HCT116 (cell line): Measurements from ENCODE around the gene DPEP3. TPM values are rescaled to one million over a fixed set of nuclear protein-coding genes. Genes with fewer than 3 reads are reported as not detected.

ENCODE experiments used
- ATAC-seq: fragments of 200-7000 bp; cut with Tn5 transposase; 2 replicates; pipeline ENCODE4 v1.9.1; 2020; ENCODE audit warnings: mild to moderate bottlenecking, moderate library complexity
- BruUV-seq: library from RNA; stranded (reverse); fragments of 400-500 nt; replicated peaks from 2 replicates; lab custom pipeline; 2021; lab: Mats Ljungman, UMichigan
- CTCF ChIA-PET: fragments of 300-600 bp; sonication (Branson Sonifier 250); formaldehyde crosslinking; loops from one replicate; lab custom pipeline; 2021; ENCODE audit warnings: antibody characterized with exemption; lab: Charles Lee
- POLR2A ChIA-PET: fragments of 300-600, 350-600 bp; sonication (Branson Sonifier 250); formaldehyde crosslinking; loops from one replicate; lab custom pipeline; 2021; ENCODE audit warnings: antibody characterized with exemption; lab: Charles Lee
- RAD21 ChIA-PET, 2 experiments: fragments of 300-600 bp; sonication (Branson Sonifier 250); formaldehyde crosslinking; loops; one replicate each; lab custom pipeline; 2023; ENCODE audit warnings: low total read pairs in 2 of 2; ENCODE audit not compliant: uncharacterized antibody in 2 of 2, unreplicated experiment in 2 of 2, low non-redundant PET in 1 of 2; lab: Charles Lee
- DNase-seq: peaks from one replicate; pipeline ENCODE4 v3.0.0-alpha.2; 2010; ENCODE audit warnings: low read depth, low spot score
- H2AFZ ChIP-seq: fragments of 200-600 bp; shearing (Covaris generic), sonication (generic); 2 replicates; pipeline ENCODE4 v1.6.1; 2017; ENCODE audit warnings: low read depth, mixed run types, mixed read lengths, antibody characterized with exemption, low read length; ENCODE audit not compliant: poor library complexity, severe bottlenecking
- H3K27ac ChIP-seq: 2 replicates; pipeline ENCODE4 v1.5.1; 2012; ENCODE audit warnings: low read depth, low read length
- H3K27me3 ChIP-seq: fragments of 200-600 bp; sonication (generic); 2 replicates; pipeline ENCODE4 v1.6.1; 2016; ENCODE audit warnings: mixed run types, low read length, mixed read lengths; ENCODE audit not compliant: insufficient read depth
- H3K36me3 ChIP-seq, 2 experiments: fragments of 200-500 bp in 1 of 2; fragments of 200-600 bp in 1 of 2; sonication (Bioruptor generic) in 1 of 2; sonication (generic) in 1 of 2; 2 replicates each; pipeline versions ENCODE4 v1.5.1 to v1.6.1; 2014 to 2016; ENCODE audit warnings: low read length in 2 of 2, inconsistent platforms in 1 of 2, mixed read lengths in 1 of 2, mixed run types in 1 of 2; ENCODE audit not compliant: insufficient read depth in 2 of 2, control insufficient read depth in 1 of 2
- H3K4me1 ChIP-seq, 2 experiments: fragments of 200-600 bp in 1 of 2; sonication (generic) in 1 of 2; 2 replicates each; pipeline versions ENCODE4 v1.5.1 to v1.6.1; 2012 to 2017; ENCODE audit warnings: low read length in 2 of 2, inconsistent platforms in 1 of 2, mild to moderate bottlenecking in 1 of 2, mixed read lengths in 1 of 2, mixed run types in 1 of 2, moderate library complexity in 1 of 2; ENCODE audit not compliant: insufficient read depth in 2 of 2, control insufficient read depth in 1 of 2
- H3K4me2 ChIP-seq: fragments of 200-600 bp; sonication (generic); 2 replicates; pipeline ENCODE4 v1.6.1; 2017; ENCODE audit warnings: mixed run types, low read length, mixed read lengths
- H3K4me3 ChIP-seq, 2 experiments: fragments of 200-600 bp in 1 of 2; sonication (generic) in 1 of 2; replicated peaks in 1 of 2; 2 replicates each; pipeline ENCODE4 v1.5.1; 2011 to 2016; ENCODE audit warnings: low read length in 2 of 2, control low read depth in 1 of 2, low read depth in 1 of 2, mild to moderate bottlenecking in 1 of 2, mixed read lengths in 1 of 2, mixed run types in 1 of 2
- H3K79me2 ChIP-seq: fragments of 200-600 bp; sonication (generic); 2 replicates; pipeline ENCODE4 v1.6.1; 2017; ENCODE audit warnings: mild to moderate bottlenecking, mixed run types, low read length, moderate library complexity, mixed read lengths; ENCODE audit not compliant: insufficient read depth
- H3K9ac ChIP-seq: fragments of 200-600 bp; sonication (generic); 2 replicates; pipeline ENCODE4 v1.6.1; 2016; ENCODE audit warnings: low read length, mixed read lengths
- H3K9me2 ChIP-seq: fragments of 200-600 bp; sonication (generic), shearing (Covaris generic); 2 replicates; pipeline ENCODE4 v1.6.1; 2017; ENCODE audit warnings: mixed run types, mild to moderate bottlenecking, moderate library complexity; ENCODE audit not compliant: insufficient read depth
- H3K9me3 ChIP-seq, 2 experiments: fragments of 200-500 bp in 1 of 2; fragments of 200-600 bp in 1 of 2; sonication (Bioruptor generic) in 1 of 2; sonication (generic) in 1 of 2; 2 replicates each; pipeline ENCODE4 v1.6.1; 2014 to 2017; ENCODE audit warnings: low read length in 2 of 2, mixed read lengths in 2 of 2, inconsistent platforms in 1 of 2, low read depth in 1 of 2, mild to moderate bottlenecking in 1 of 2, mixed run types in 1 of 2, moderate library complexity in 1 of 2; ENCODE audit not compliant: control insufficient read depth in 1 of 2, insufficient read depth in 1 of 2
- H4K20me1 ChIP-seq: fragments of 200-600 bp; sonication (generic), shearing (Covaris generic); 2 replicates; pipeline ENCODE4 v1.6.1; 2017; ENCODE audit warnings: mixed run types, mild to moderate bottlenecking, moderate library complexity; ENCODE audit not compliant: insufficient read depth
- EGR1 ChIP-seq: IDR thresholded peaks from 2 replicates; pipeline ENCODE4 v1.6.1; 2012; ENCODE audit warnings: low read depth
- ELF1 ChIP-seq: IDR thresholded peaks from 2 replicates; pipeline ENCODE4 v1.6.1; 2012; ENCODE audit warnings: low read depth, borderline replicate concordance
- FOSL1 ChIP-seq: IDR thresholded peaks from 2 replicates; pipeline ENCODE4 v1.6.1; 2012; ENCODE audit warnings: low read depth
- JUND ChIP-seq: IDR thresholded peaks from 2 replicates; pipeline ENCODE4 v1.6.1; 2012
- POLR2AphosphoS5 ChIP-seq: IDR thresholded peaks from 2 replicates; pipeline ENCODE4 v1.6.1; 2011; ENCODE audit warnings: mild to moderate bottlenecking, low read depth, low read length, moderate library complexity
- RAD21 ChIP-seq: IDR thresholded peaks from 2 replicates; pipeline ENCODE4 v1.6.1; 2012; ENCODE audit warnings: low read depth, mild to moderate bottlenecking
- REST ChIP-seq: IDR thresholded peaks from 2 replicates; pipeline ENCODE4 v1.6.1; 2012; ENCODE audit warnings: low read depth
- SIN3A ChIP-seq: IDR thresholded peaks from 2 replicates; pipeline ENCODE4 v1.6.1; 2012; ENCODE audit warnings: low read depth
- SRF ChIP-seq: IDR thresholded peaks from 2 replicates; pipeline ENCODE4 v1.6.1; 2012; ENCODE audit warnings: low read depth
- intact Hi-C: fragments of 100-400 bp; cut with micrococcal nuclease; formaldehyde crosslinking; loops from 2 replicates; pipeline ENCODE4 v1.10.0; 2022
- total RNA-seq: library from RNA; stranded (reverse); gene quantifications from one replicate; pipeline ENCODE4 v1.2.1, GENCODE V29; 2021; ENCODE audit not compliant: unreplicated experiment
- TF ChIP-seq, protein P1 (sequence below), 3 experiments: fragments of 200-600 bp in 1 of 3; sonication (generic) in 1 of 3; IDR thresholded peaks in 2 of 3; conservative IDR thresholded peaks in 1 of 3; 2 replicates each; pipeline ENCODE4 v1.5.1; 2012 to 2017; ENCODE audit warnings: low read depth in 2 of 3, low read length in 2 of 3, antibody characterized with exemption in 1 of 3, borderline replicate concordance in 1 of 3, control low read depth in 1 of 3, mild to moderate bottlenecking in 1 of 3, mixed read lengths in 1 of 3, mixed run types in 1 of 3, moderate library complexity in 1 of 3; ENCODE audit not compliant: insufficient read depth in 1 of 3

DPEP3 gene
- total RNA-seq, 1 experiment from 2014 or later: not detected

DNA sequence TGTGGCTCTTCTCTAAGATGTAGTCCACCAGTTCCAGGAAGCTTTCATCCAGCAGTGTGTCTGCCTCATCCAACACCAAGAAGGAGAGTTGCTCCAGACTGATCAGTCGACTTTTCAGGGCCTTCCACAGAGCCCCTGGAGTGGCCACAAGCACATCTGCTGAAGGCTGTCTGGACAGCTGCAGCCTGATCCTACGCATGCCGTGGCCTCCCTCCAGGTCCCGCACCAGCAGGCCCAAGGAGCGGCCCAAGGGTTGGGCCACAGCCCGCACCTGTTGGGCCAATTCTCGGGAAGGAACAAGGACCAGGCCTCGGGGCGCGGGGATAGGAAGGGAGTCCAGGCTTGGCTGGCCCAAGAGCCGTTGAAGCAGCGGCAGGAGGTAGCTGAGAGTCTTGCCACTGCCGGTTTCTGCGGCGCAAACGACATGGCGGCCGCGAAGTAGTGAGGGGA, 42.0 kb upstream of the DPEP3 start:
- peak overlapping the region; percentile 99 for H3K9ac ChIP-seq
- H4K20me1 ChIP-seq: no peaks in the 10 kb centered on the region
- TF ChIP-seq SRF (no peak), POLR2AphosphoS5 (no peak), EGR1 (no peak)
- TF ChIP-seq, all 23 proteins: peak for 0
- Histone ChIP-seq H3K4me3 (peak overlapping the region; percentile 98 to 99), H3K9me2 (no peaks in the 10 kb centered on the region), H3K27ac (peak overlapping the region; percentile 78), H2AFZ (no peak overlapping the region), H3K4me1 (peaks cover 12 to 24% of the 10 kb centered on the region in 2 experiments; a peak in 3 of 4 replicates), H3K27me3 (no peaks in the 10 kb centered on the region), H3K36me3 (peaks cover 7% of the 10 kb centered on the region in 2 experiments; a peak in 2 of 4 replicates), H3K4me2 (peak overlapping the region; percentile 99), H3K79me2 (peaks cover 50% of the 10 kb centered on the region), H3K9me3 (no peaks in the 10 kb centered on the region)
- ChIA-PET RAD21 (no interaction called here), POLR2A (interaction anchor here (1.0 kb wide), 1 partner anchor 10 kb away, joined by 3 read pairs; no protein-coding TSS in a partner anchor), CTCF (interaction anchor here (0.6 kb wide), 1 partner anchor 237 kb away, joined by 3 read pairs; no protein-coding TSS in a partner anchor)
- BruUV-seq: no TSS peak
- ATAC-seq (peak; percentile 19), DNase-seq (no peak)
- intact Hi-C loops: no loop called here

- ChIA-PET RAD21 (no interaction called here), POLR2A (interaction anchor here (0.6 to 1.0 kb wide), 2 partner anchors 10 to 166 kb away, joined by 3 to 4 read pairs; no protein-coding TSS in a partner anchor), CTCF (no interaction called here)
- intact Hi-C loops: no loop called here
- Histone ChIP-seq H3K4me3 (peak overlapping the region; percentile 98 to 99), H3K9me2 (no peaks in the 10 kb centered on the region), H3K4me1 (peaks cover 12 to 31% of the 10 kb centered on the region in 2 experiments; a peak in 3 of 4 replicates), H3K79me2 (peaks cover 50% of the 10 kb centered on the region), H3K9ac (peak overlapping the region; percentile 99; the same call in 1 of the 2 replicates), H3K27ac (no peak overlapping the region), H2AFZ (no peak overlapping the region), H3K4me2 (peak overlapping the region; percentile 99), H3K27me3 (no peaks in the 10 kb centered on the region), H3K9me3 (no peaks in the 10 kb centered on the region), H3K36me3 (peaks cover 5 to 7% of the 10 kb centered on the region in 2 experiments; a peak in 2 of 4 replicates), H4K20me1 (no peaks in the 10 kb centered on the region)
- DNase-seq: no peak
- no TSS peak for BruUV-seq
- ATAC-seq: no peak
- TF ChIP-seq JUND: no peak
- no peak for TF ChIP-seq RAD21
- no peak for TF ChIP-seq ELF1
- TF ChIP-seq POLR2AphosphoS5: no peak
- TF ChIP-seq FOSL1: no peak
- TF ChIP-seq, protein P1, sequence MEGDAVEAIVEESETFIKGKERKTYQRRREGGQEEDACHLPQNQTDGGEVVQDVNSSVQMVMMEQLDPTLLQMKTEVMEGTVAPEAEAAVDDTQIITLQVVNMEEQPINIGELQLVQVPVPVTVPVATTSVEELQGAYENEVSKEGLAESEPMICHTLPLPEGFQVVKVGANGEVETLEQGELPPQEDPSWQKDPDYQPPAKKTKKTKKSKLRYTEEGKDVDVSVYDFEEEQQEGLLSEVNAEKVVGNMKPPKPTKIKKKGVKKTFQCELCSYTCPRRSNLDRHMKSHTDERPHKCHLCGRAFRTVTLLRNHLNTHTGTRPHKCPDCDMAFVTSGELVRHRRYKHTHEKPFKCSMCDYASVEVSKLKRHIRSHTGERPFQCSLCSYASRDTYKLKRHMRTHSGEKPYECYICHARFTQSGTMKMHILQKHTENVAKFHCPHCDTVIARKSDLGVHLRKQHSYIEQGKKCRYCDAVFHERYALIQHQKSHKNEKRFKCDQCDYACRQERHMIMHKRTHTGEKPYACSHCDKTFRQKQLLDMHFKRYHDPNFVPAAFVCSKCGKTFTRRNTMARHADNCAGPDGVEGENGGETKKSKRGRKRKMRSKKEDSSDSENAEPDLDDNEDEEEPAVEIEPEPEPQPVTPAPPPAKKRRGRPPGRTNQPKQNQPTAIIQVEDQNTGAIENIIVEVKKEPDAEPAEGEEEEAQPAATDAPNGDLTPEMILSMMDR (IDR thresholded peaks at IDR 0.05 in 2 of 3, conservative IDR thresholded peaks at IDR 0.05 in 1 of 3; ENCODE audit: borderline replicate concordance in 1 of 3, insufficient read depth in 1 of 3, low read depth in 2 of 3, low read length in 2 of 3): no peak
- TF ChIP-seq REST: no peak
- TF ChIP-seq SIN3A: no peak
Measured at GRCh38 chr16:68021490-68021889, 41.2 kb upstream of the DPEP3 start.
